Omental fat pad (tissue), 4 donors: ENCODE results near the gene MRTFA. TPM values are rescaled to one million over a fixed set of nuclear protein-coding genes. Genes with fewer than 3 reads are reported as not detected.

Source experiments
- ATAC-seq: fragments of 150-250 bp; one replicate; pipeline ENCODE4 v1.9.1; 2016; ENCODE audit warnings: mild to moderate bottlenecking, moderate library complexity; ENCODE audit not compliant: low FRiP score
- DNase-seq: peaks from one replicate; pipeline ENCODE4 v3.0.0-alpha.2; 2019; ENCODE audit warnings: low spot score
- total RNA-seq, 4 donors: library from RNA; depleted of rRNA; stranded (reverse); fragments of >200 nt; gene quantifications; one replicate each; pipeline ENCODE4 v1.1.0, GENCODE V29; 2016
- TF ChIP-seq, protein P1 (sequence below), 3 donors: fragments of 450-650 bp; IDR thresholded peaks; one replicate each; pipeline ENCODE4 v1.5.1; 2016 to 2017; ENCODE audit warnings: antibody characterized with exemption in 3 of 3, mild to moderate bottlenecking in 3 of 3, moderate library complexity in 2 of 3

The MRTFA gene
- total RNA-seq, 4 donors from 2014 or later = 36.0 to 76.3 (median 54.7) TPM

GRCh38 chr22:40473703-40474102, 162.8 kb downstream of the MRTFA start:
- ATAC-seq = no peak
- DNase-seq = no peak
- TF ChIP-seq, protein P1, sequence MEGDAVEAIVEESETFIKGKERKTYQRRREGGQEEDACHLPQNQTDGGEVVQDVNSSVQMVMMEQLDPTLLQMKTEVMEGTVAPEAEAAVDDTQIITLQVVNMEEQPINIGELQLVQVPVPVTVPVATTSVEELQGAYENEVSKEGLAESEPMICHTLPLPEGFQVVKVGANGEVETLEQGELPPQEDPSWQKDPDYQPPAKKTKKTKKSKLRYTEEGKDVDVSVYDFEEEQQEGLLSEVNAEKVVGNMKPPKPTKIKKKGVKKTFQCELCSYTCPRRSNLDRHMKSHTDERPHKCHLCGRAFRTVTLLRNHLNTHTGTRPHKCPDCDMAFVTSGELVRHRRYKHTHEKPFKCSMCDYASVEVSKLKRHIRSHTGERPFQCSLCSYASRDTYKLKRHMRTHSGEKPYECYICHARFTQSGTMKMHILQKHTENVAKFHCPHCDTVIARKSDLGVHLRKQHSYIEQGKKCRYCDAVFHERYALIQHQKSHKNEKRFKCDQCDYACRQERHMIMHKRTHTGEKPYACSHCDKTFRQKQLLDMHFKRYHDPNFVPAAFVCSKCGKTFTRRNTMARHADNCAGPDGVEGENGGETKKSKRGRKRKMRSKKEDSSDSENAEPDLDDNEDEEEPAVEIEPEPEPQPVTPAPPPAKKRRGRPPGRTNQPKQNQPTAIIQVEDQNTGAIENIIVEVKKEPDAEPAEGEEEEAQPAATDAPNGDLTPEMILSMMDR (IDR thresholded peaks at IDR 0.05) = no peak

- ATAC-seq (no peak), DNase-seq (no peak)
Observed at GRCh38 chr22:40472579-40472978, 163.9 kb downstream of the MRTFA start.

DNA sequence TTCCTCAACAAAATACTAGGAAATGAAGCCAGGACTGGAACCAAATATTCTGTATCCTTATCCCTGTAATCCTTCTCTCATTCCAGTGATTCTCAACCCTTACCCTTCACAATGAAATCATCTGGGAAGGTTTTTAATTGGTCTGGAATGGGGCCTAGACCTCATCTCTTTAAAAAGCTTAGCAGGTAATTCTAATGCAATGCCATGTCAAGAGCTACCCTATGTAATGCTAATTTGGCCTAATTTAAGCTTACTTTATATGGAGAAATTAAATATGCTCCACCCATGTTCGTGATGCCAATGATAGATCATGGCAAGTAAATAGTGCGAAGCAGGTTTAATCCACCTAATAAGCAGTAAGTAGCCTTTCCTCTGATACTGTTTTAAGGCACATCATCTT, 164.5 kb downstream of the MRTFA start:
- ATAC-seq = no peak
- TF ChIP-seq, protein P1 (IDR thresholded peaks at IDR 0.05) = no peak
- no peak for DNase-seq

More at GRCh38 chr22:40472579-40472978, 163.9 kb downstream of the MRTFA start:
- TF ChIP-seq, protein P1 (IDR thresholded peaks at IDR 0.05) = no peak

GRCh38 chr22:40469181-40469580, 167.3 kb downstream of the MRTFA start:
- TF ChIP-seq, protein P1 (IDR thresholded peaks at IDR 0.05) = no peak
- no peak for ATAC-seq

GRCh38 chr22:40468616-40469015, 167.9 kb downstream of the MRTFA start:
- ATAC-seq = no peak
- TF ChIP-seq, protein P1 (IDR thresholded peaks at IDR 0.05) = no peak
- DNase-seq = no peak

More at GRCh38 chr22:40469181-40469580, 167.3 kb downstream of the MRTFA start:
- no peak for DNase-seq

DNA sequence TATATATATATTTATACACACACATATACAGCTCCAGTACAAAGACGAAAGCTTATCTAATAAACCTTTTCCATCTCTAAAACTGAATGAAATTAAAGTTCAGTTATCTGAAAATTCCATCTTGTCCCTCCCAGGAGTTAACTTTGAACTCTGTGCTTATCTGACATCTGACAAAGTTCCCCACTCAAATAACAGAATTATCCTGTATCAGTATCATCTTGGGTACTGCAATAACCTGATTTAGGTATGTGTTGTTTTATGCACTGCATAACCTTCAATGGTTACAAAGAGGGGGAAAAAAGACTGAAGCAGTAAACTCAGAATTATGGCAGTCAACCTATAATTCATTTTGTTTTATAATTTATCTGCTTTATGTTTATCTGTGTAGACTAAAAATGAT, 169.5 kb downstream of the MRTFA start:
- DNase-seq (no peak), ATAC-seq (no peak)
- TF ChIP-seq, protein P1 (IDR thresholded peaks at IDR 0.05) = no peak

- ATAC-seq = no peak
- TF ChIP-seq, protein P1 (IDR thresholded peaks at IDR 0.05) = no peak
Observed at GRCh38 chr22:40463683-40464082, 172.8 kb downstream of the MRTFA start.

More at GRCh38 chr22:40463683-40464082, 172.8 kb downstream of the MRTFA start:
- DNase-seq = no peak
